SK-MEL-5 (cell line): ENCODE measurements around the gene SYMPK. TPM values are rescaled to one million over a fixed set of nuclear protein-coding genes. Genes with fewer than 3 reads are reported as not detected.
"Not testable (repeated sequence)": the region's sequence is repeated elsewhere in the genome, so short reads cannot be mapped to it uniquely, and the experiment has no call there.

Experiments used
- DNase-seq: peaks from one replicate; pipeline ENCODE4 v3.0.0-alpha.2; 2016; ENCODE audit warnings: low read depth, low spot score
- in situ Hi-C: cut with HindIII; loops from 2 replicates; pipeline ENCODE4 v1.10.0; 2016; ENCODE audit warnings: low sequenced_read_pairs, high pct_unique_total_duplicates, low pct_unique_long_range_greater_than_20kb
- polyA plus RNA-seq, 2 experiments: library from polyadenylated mRNA; depleted of rRNA; stranded (reverse); fragments of >200 nt; gene quantifications; 2 replicates each; pipeline ENCODE4 v1.2.3, GENCODE V29; 2015
- total RNA-seq: library from RNA; depleted of rRNA; stranded (reverse); fragments of >200 nt; shearing (Covaris generic); gene quantifications from 2 replicates; pipeline ENCODE4 v1.2.3, GENCODE V29; 2014; rRNA removed

SYMPK gene
- 28.1 and 33.4 TPM in 2 replicates for total RNA-seq
- polyA plus RNA-seq (2015; cell fraction: cytosol; rRNA removed), result 59.5 and 59.9 TPM in 2 replicates
- 117 and 176 TPM in 2 replicates for polyA plus RNA-seq (2015; cell fraction: nucleus; rRNA removed)

- peak; percentile 98 for DNase-seq
- in situ Hi-C loops, result no loop called here
These were observed at the start of gene SYMPK for GRCh38 chr19:45862564-45863334. TSS of gene SYMPK (minus strand) at chr19:45863147. CDS start at chr19:45854495, 8,652 bp downstream.

GRCh38 chr19:45911291-45911690 lies 48.3 kb upstream of the SYMPK start:
- in situ Hi-C loops, result no loop called here

GRCh38 chr19:45908956-45909355 lies 46.0 kb upstream of the SYMPK start:
- DNase-seq, result no peak
- in situ Hi-C loops, result no loop called here

More at GRCh38 chr19:45911291-45911690, 48.3 kb upstream of the SYMPK start:
- DNase-seq, result no peak

- in situ Hi-C loops, result no loop called here
- DNase-seq, result no peak
These were observed 43.3 kb upstream of the SYMPK start for GRCh38 chr19:45906221-45906620.

- DNase-seq, result no peak
- in situ Hi-C loops, result no loop called here
These were observed 42.1 kb upstream of the SYMPK start for GRCh38 chr19:45905011-45905410.

- in situ Hi-C loops, result no loop called here
- peak; percentile 96 for DNase-seq
These were observed 40.0 kb upstream of the SYMPK start for GRCh38 chr19:45902651-45903625.

- no peak for DNase-seq
- in situ Hi-C loops, result no loop called here
These were observed 39.1 kb upstream of the SYMPK start, which contains the start of gene MYPOP for GRCh38 chr19:45901912-45902650. TSS of gene MYPOP (minus strand) at chr19:45902613. CDS start at chr19:45901773, 840 bp downstream.

- in situ Hi-C loops, result no loop called here
- no peak for DNase-seq
These were observed 38.5 kb upstream of the SYMPK start for GRCh38 chr19:45901432-45901911.

- no peak for DNase-seq
- in situ Hi-C loops, result no loop called here
These were observed 37.9 kb upstream of the SYMPK start for GRCh38 chr19:45900738-45901431.

- in situ Hi-C loops, result no loop called here
These were observed 37.1 kb upstream of the SYMPK start for GRCh38 chr19:45899919-45900589.

GRCh38 chr19:45899253-45899652 lies 36.3 kb upstream of the SYMPK start:
- DNase-seq, result no peak
- in situ Hi-C loops, result no loop called here

More at GRCh38 chr19:45899919-45900589, 37.1 kb upstream of the SYMPK start:
- no peak for DNase-seq

GRCh38 chr19:45897261-45897812 lies 34.4 kb upstream of the SYMPK start:
- in situ Hi-C loops, result no loop called here
- no peak for DNase-seq

GRCh38 chr19:45895983-45896599 lies 33.1 kb upstream of the SYMPK start:
- DNase-seq, in situ Hi-C loops: not testable (repeated sequence)

GRCh38 chr19:45895519-45895972 lies 32.6 kb upstream of the SYMPK start:
- no peak for DNase-seq
- in situ Hi-C loops, result no loop called here

- no peak for DNase-seq
- in situ Hi-C loops, result no loop called here
These were observed 27.9 kb upstream of the SYMPK start for GRCh38 chr19:45890877-45891276.
